Measurements from ENCODE around the gene SH3BGR.

Gene SH3BGR

DNA sequence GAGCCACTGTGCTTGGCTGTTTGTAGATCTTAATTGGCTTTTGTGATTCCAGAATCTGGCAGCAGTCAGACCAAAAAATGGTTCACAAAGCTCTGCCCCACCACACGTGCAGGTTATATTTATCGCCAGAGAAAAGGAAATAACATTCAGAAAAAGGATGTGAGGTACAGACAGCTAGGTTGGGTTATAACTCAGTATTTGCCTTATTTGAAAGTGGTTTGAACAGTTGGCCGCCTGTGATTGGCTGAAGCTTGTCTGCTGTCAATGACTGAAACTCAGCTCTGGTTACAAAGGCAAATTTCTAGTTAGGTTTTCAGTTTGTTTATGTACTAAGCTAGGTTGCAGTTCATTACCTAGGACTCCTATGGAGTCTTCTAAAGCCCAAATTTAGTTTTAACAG, 9.6 kb downstream of the SH3BGR start:
- DNase-seq: no peak

DNA sequence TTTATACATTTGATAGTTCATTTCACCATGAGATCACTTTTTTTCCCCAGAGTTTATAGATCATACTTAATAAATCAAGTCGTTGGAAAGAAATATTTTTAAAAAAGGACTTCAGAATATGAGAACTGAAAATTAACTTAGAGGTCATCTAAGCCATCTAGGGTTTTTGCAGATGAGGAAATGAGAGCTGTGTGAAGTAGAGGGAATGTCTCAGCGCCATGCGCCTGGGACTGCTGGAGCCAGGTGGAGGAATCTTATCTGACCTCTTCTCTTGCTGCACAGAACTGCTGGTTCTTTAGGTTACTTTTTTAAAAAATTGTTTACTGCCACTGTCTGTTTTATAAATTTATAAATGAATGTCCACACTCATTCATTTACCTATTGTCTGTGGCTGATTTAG, 11.5 kb downstream of the SH3BGR start:
- no peak for DNase-seq

DNA sequence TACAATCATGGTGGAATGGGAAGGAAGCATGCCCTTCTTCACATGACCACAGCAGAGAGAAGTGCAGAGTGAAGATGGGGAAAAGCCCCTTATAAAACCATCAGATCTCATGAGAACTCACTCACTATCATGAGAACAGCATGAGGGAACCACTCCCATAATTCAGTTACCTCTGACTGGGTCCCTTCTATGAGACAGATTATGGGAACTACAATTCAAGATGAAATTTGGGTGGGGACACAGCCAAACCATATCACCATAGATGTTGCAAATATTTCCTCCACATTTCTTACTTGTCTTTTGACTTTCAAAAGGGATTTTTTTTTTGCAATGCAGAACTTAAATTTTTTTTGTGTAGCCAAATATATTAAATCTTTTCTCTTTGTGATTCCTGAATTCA, 14.8 kb downstream of the SH3BGR start:
- DNase-seq: no peak

DNA sequence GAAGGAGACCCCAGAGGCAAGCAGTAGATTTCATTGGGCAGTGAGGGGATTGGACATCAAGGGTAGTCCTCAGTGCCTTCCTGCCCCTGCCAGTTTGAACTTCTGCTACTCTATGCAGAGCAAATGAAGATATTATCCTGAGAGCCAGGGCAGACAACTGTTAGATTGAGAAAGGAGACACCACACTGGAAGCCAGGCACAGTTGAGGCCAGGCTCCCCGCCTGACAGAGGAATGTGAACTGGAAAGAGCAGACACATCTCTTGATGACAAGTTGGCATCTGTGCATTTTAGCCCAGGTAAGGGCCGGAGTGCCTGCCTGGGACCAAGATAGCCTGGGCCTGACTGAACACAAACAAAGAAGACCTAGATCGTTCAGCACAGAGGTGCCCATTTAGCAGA, 16.0 kb downstream of the SH3BGR start:
- no peak for DNase-seq

DNA sequence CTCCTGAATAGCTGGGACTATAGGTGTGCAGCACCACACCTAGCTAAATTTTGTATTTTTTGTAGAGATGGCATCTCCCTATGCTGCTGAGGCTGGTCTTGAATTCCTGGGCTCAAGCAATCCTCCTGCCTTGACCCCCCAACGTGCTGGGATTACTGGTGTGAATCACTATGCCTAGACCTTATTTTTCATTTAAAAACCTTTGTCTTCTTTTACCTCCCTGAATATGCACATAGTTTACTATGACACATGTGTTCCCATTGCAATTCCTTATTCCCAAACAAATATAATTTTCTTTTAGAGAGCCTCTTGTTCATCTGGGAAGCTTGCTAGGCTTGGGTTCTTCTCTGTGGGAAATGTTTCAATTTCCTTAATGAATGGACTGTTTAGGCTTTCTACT, 16.8 kb downstream of the SH3BGR start:
- no peak for DNase-seq

DNA sequence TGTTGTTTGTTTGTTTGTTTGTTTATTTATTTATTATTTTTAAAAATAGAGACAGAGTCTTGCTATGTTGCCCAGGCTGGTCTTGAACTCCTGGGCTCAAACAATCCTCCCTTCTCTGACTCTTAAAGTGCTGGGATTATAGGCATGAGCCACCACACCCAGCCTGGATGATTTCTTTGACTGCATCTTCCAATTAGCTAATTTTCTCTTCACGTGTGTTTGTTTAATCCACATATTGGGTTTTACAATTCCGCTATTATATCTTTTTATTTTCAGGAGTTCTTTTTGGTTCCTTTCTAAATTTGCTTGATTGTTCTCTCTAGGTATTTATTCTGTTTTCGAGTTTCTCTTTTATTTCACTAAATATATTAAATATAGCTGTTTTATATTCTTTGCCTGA, 19.8 kb downstream of the SH3BGR start:
- no peak for DNase-seq

DNA sequence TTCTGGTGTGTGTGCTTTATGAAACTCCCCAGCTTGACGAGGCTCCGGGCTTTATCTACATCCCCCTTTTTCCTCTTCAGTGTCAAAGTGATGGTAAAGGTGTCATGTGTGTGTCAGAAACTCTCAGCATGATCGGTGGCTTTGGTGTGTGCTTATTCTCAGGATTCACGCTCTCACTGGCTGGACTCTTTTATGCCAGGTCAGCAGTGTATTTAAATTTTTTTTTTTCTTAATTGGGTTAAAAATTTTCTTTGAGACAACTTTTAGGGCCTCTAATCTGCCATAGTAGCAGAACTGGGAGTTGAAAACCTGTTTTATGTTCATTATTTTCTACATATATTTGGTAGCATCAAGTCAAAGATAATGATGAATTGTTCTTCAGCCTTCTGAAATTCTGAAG, 21.0 kb downstream of the SH3BGR start:
- no peak for DNase-seq

DNA sequence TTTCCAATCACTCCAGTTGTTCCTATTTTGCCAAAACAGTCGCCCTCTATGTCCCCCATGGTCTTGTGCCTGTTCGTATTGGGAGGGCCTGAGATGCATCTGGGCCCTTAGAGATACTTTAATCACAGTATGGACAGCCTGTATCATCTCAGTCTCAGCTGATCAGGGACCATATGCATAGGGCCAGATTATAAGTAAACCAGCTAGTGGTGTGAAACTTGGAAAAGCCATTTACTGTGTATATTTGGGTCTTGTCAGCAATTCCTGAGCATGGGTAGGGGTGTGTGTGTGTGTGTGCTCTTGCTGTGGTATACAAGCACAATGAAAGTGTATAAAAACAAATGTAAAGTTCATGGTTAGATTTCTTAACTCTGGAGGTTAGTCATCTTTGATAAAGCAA, 22.8 kb downstream of the SH3BGR start:
- no peak for DNase-seq

DNA sequence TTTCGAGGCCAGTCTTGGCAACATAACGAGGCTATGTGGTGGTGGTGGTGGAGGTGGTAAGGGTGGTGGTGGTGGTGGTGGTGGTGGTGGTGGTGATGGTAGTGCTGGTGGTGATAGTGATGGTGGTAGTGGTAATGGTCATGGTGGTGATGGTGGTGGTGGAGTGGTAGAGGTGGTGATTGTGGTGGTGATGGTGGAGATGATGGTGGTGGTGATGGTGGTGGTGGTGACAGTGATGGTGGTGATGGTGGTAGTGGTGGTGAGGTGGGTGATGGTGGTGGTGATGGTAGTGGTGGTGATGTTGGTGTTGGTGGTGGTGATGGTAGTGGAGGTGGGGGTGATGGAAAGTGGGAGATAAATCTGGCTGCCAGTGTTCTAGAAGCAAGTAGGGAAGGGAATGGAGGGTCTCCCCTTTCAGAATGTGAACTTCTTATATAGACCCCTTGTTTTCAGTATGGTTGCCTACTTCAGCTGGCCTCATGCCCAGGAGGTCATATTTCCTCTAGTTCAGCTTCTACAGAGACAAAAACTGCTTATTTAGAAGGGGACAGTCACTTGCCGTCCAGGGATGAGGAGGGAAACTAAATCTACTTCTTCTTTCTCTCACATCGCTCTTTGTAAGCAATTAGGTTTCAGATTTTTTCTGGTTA, 27.5 kb downstream of the SH3BGR start:
- no peak for DNase-seq

DNA sequence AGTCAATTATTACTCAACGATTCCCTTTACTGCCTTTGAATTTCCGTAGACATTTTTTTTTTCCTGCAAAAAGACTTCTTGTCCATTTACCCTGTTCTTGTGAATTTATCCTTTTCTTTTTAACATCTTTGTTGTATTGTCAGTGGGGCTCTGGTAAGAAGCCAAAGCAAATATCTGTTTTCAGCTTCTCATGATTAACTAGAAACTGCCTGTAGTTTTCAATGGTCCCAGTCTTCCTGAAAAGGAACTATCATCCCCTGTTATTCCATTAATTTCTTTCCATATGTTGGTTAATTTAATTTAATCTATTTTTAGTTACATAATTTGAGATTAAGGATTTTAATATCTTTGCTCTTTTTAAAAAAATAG, 28.0 kb downstream of the SH3BGR start:
- no peak for DNase-seq

DNA sequence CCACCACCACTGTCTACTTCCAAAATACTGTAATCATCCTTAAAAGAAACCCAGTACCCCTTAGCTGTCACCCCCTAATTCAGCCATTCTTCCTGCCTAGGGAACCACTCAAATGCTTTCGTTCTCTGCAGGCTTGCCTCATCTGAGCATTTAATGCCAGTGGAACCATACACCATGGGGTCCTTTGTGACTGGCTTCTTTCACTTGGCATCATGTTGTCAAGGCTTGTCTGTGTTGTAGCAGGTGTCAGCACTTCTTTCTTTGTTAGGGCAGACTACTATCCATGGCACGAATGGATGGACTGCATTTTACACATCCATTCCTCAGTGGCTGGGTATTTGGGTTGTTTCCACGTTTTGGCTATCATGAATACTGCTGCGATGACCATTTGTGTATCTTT, 28.5 kb downstream of the SH3BGR start:
- no peak for DNase-seq

DNA sequence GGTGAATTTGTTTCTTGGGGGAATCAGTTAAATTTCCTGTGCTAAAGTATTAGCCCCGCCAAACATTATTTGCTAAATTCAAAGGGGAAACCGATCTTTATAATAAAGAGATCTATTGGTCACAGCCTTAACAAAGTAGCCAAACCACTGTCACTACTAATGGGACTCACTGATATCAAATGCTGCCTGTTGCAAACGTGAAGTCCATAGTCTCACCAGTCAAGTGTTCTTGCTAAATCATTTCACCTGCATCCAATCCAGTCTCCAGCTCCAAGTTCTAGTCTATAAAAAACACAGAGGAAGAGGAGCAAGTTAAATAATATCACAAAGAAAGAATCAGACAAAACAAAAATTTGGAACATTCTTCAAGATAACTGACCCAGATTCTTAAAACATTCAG, 30.1 kb downstream of the SH3BGR start:
- no peak for DNase-seq

DNA sequence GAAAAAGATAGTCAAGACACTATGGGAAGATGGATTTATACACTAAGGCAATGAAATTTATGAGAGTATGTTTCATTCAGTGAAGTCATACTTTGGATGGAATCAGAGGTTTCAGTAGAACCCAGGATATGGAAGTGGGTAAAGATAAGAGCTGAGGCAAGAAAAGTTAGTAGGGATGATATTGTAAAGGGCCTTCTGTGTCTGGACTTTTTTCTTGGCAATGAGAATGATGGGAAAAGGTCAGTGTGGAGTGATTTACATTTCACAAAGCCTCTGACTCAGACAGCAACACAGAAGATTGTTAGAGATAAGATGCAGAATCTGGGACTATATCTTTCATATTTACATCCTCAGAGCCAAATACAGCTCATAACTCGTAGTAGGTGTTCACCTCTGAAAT, 32.1 kb downstream of the SH3BGR start:
- no peak for DNase-seq

DNA sequence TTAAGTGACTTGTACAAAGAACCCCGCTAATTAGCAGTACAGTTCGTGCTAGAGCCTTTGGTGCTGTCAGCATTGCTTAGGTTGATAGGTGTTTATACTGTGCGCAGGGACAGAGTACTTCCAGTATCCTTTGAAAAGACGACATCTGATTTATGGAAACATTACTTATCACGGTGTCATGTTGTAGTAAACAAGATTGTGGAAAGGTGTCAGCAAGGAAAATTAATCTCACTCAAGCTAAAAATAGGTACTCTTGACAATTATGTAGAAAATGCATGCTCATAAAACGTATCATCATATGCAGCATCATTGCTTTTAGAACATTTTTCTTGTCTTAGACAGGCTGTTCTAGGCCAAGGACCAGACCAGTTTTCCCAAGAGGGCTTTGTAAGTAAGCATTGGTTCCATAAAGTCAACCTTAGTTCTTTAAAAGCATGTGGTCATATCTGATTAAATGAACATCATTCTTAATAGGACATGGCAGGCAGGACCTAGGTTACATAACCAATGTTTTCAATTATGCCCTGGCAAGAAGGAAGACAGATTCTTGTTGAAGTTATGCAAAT, 33.0 kb downstream of the SH3BGR start:
- DNase-seq: no peak

DNA sequence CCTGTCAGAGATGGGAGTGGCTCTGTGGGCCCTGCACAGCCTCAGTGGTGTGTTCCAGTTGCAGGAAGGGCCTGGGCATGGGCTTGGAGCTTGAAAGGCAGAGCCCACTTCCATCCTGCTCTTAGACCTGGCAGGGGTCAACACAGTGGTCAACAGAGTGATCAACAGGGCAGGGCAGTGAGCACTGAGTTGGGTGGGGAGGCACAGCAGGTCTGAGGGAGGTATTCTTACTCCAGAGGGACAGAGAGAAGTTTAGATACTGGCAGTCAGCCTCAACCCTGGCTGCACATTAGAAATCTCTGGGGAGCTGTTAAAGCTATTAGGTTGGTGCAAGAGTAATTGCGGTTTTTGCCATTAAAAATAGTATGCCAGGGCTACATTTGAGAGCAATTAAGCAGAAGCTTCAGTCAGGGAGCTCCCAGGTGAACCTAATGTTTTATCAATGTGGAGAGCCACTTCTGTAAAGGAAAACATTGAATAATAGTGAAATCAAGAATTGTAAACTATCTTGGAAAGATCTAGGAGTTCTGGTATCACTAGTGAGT, 37.7 kb downstream of the SH3BGR start:
- no peak for DNase-seq

DNA sequence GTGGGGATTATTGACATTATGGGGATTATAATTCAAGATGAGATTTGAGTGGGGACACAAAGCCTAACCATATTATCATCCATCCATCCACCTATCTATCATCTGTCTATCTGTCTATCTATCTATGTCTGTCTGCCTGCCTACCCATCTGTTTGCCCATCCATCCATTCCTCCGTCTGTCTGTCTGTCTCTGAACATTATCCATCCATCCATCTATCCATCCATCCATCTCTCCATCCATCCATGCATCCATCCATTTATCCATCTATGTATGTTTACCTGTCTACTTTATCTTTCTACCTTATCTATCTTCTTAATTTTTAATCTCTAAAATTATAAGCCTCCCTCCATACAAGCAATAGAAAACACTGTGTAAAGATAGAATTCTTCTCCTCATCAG, 47.4 kb downstream of the SH3BGR start:
- no peak for DNase-seq

DNA sequence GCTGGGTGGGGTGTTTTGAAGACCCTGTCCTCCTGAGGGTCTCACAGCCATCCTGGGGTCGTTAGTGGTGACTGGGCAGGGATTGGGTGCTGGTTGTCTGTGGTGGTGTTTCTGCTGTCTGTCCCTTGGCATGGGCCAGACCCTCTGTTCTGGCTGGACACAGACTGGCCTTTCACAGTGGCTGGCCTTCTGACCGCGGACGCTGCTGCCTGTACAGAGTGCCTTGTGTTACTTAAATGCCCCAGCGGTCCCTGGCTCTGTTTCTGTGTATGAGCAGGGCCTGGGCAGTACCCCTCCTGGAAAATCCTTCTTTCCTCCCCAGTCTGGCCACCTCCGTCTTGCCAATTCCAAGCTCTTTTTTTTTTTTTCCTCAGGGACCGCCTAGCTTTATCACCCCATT, 50.9 kb downstream of the SH3BGR start:
- DNase-seq: no peak

DNA sequence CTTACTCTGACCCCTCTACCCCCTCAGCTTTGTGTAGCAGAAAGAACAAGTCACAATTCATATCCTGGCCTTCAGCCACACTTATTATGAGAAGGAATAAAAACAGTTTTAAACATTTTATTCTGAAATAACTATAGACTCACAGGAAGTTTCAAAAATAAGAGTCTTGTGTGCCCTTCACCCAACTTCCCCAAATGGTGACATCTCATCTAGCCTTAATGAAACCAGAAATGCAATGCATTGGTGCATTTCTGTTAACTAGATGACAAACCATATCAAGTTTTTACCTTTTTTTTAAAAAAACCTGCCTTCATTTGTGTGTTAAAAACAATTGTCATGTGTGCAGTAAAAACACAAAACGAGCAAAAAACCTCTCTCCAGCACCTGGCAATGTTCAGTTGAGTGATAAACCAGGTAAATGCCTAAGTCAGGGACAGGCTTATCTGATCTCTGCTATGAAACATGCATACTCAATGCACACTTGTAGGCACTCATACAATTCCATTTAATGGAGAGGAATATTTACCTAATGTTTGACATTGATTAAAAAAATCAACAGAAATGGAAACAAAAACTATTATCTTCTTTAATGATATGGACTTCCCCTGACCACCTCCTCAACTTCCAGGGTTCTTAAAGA, 51.5 kb downstream of the SH3BGR start:
- no peak for DNase-seq

DNA sequence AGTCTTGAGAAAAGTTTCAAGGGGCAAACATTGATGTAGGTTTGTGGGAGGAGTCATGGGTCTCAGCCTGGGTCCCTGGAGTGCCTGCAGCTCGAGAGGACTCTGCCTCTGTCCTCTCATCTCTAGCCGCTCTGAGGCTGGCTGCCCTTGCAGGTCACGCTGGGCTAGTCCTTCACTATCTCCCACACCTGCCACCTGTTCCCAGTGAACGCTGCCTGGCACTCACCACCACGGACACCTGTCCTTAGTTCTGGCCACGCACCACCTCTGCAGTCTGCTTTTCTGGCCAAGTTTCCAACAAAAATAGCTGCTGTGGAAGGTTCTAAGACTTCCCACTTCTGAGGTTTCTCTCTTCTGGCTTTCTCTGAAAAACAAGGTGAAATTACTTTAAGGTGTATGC, 52.5 kb downstream of the SH3BGR start:
- DNase-seq: no peak

DNA sequence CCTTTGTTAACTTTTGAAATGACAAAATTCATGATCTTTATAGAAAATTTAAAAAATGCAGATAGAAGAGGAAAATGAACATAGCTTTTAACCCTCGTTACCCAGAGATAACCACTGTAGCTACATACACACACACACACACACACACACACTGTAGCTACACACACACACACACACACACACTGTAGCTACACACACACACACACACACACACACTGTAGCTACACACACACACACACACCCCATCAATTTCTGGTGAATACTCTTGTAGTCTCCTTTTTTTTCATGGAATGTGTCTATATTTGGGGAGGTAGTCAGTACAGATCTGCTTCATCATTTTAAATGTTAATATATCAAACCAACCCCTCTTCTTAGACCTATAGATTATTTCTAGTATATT, 58.5 kb downstream of the SH3BGR start:
- DNase-seq: no peak

DNA sequence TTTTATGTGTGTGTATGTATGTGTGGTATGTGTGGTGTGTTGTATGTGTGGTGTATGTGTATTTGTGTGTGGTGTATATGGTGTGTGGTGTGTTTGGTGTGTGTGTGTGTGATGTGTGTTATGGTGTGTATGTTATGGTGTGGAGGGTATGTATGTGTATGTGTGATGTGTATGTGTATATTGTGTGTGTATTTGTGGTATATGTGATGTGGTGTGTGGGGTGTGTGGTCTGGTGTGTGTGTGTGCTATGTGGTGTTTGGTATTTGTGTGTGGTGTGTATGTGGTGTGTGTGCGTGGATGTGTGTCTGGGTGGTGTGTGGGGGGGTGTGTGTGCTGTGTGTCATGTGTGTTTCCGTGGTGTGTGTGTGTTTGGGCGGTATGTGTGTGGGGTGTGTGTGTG, 59.3 kb downstream of the SH3BGR start:
- DNase-seq: no peak

DNA sequence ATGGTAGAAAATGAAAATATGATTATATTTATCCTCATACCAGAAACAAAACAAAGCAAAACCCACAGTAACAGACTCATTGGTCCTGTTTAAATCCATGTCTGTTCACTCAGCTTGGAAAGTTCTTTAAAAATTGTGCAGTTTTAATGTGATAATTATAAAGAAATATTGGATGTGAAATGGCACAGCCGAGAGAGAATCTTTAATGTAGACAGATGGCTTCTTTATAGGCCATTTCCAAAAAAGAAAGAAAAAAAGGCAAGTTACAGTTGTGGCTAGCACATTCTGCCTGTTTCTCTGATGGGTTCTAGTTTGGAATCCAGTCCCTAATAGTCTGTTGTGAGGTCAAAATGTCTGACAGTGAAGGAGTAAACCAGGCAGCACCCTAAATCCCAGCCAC, 62.0 kb downstream of the SH3BGR start:
- no peak for DNase-seq

DNA sequence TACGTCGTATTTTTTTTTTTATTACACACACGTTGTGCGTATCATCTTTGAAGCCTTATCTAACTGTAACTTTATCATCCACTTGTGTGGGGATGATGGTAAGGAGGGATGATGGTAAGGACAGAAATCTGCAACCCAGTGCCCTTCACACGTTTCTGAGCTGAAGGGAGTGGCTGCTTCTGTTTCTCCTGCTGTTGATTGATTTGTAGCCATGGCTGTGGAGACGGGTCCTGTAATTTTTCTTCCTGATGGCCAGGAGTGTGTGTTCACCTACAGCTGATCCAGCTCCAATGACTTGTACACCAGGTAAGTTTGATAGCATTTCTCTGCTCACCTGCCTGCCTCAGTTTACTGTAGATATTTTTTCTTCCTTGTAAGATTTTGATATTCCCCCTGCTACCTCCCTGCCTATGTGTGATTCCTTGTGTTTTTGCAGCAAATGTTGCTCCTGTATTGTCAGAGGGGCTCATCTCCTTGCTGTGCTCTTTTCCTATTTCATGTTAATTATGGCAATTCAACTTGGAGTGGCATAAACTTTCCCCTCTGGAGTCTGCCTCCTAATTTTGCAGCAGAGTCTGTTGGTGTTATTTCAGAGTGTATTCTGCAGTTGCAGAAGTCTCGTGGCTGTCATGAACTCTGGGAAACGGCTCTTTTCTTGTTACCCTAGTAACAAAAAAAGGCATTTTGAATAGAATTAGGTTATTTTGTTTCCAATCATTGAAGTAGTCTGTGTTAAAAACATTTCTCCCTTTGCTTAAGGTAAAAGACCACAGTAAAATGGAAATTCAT, 64.1 kb downstream of the SH3BGR start:
- no peak for DNase-seq

Measured in stimulated activated CD4-positive, alpha-beta T cell treated with anti-CD3 and anti-CD28 coated beads, Interleukin-2, amount 100 ng/mL, for 48 hours (primary cell).